GM20000 (cell line): Measurements from ENCODE around the gene WDR48.

ENCODE experiments used
- DNase-seq: peaks from one replicate; pipeline ENCODE4 v3.0.0; 2012; ENCODE audit warnings: low spot score
- CTCF ChIP-seq: IDR thresholded peaks from 2 replicates; pipeline ENCODE4 v1.5.1; 2012; ENCODE audit warnings: mild to moderate bottlenecking, control low read depth; ENCODE audit errors: extremely low read depth, missing control alignments

WDR48 gene

GRCh38 chr3:39051649-39052561 lies at the start of gene WDR48, which contains the start of gene SCN11A:
Gene WDR48, plus strand, starts transcription at chr3:39052016. Its CDS starts 10 bp downstream, at chr3:39052026.
Gene SCN11A, minus strand, starts transcription at chr3:39051944. Its CDS starts 101,582 bp downstream, at chr3:38950362.
- peak; percentile 95 for DNase-seq
- no peak for TF ChIP-seq CTCF

- TF ChIP-seq CTCF: no peak
- no peak for DNase-seq
Measured at GRCh38 chr3:39005295-39005694, 46.5 kb upstream of the WDR48 start.

DNA sequence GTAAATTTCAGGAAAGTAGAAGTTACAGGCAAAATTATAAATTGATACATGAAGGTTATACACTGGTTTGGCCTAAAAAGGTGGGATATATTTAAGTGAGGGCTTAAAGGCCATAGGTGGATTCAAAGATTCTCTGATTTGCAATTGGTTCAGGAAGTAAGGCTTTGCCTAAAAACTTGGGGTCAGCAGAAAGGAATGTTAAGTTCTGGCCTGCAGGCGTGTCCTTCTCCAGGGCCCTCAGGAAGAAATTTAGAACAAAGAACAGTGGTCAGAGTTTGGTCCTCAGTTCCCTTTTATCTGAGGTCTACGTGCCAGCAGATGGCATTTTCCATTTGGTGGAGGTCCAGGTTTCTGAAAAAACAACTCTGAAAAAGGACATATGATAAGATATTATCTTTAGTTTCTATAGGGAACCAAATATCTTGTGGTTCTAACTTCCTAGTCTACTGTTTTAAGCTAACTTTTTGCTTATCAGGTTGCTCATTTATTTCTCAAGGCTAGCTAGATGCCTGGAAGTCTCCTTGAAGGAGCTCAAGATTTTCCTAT lies 40.6 kb upstream of the WDR48 start:
- no peak for DNase-seq
- no peak for TF ChIP-seq CTCF

DNA sequence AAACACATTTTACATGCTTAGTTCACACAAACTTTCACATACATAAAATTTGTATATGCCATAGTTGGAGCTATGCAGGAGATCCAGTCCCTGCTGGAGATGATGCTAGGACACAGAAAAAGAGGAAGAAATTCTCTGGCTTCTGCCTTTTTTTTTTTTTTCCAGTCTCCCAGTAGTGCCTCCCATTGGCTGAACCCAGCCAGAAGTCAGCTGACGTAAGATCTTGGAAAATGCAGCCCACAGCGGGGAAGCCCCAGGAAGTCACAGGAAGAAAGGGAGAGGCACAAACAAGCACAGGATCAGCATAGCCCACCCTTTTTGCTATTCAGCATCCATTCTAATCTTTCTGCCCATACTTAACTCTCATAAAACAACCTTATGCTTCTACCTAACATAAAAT lies 38.5 kb upstream of the WDR48 start:
- no peak for TF ChIP-seq CTCF
- DNase-seq: no peak

DNA sequence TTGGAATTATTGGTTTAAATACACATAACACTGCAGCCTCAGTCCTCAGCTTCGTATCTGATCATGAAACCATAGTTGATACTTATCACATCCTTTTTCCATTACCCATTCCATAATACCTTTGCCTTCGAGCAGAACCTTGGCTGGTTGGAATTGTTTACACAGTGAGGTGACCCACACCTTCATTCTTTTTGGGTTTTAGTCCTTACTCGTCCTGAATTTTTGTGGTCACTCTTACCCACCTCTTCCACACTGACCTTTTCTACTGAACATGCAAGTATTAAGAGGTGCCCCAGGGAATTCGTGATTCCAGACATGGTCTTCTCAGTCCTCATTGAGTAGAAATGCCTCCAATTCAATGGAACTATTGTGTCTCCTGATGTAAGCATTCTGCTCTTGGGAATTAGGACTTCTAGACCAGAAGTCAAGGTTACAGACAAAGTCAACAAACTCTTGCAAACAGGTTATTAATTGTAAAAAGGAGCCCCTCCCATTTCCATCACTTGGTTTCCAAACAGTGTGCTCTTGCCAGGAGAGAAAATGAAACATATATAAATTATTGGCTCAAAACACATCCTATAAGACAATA lies 37.8 kb upstream of the WDR48 start:
- DNase-seq: no peak
- TF ChIP-seq CTCF: no peak

DNA sequence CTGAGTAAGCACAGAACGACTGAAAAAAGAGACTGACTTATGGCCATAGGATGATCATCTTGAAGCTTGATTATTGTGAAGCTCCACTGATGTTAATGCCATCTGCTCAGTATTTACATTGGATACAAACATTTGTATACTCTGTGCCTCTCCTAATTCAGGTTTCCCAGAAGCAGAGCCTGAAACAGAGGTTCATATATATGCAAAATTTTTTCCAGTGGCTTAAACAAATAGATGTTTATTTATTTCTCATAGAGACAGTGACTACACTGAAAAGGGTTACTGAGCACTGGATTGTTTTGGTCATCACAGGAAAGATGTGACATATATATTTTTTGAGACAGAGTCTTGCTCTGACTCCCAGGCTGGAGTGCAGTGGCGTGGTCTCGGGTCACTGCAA lies 36.4 kb upstream of the WDR48 start:
- no peak for TF ChIP-seq CTCF

DNA sequence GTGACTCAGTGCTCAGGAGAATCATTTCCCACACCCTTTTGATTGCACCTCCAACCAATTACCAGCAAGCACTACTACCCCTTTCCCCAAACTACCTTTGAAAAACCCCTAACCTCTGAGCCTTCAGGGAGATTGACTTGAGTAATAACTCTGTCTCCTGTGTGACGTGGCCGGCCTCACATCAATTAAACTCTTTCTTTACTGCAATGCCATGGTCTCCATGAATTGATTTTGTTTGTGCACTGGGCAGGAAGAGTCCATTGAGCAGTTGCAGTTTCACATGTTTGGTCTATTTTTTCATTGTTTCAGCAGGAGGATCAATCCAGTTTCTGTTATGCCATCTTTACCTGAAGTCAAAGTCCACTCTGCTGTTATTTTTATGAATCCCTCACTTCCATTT lies 32.5 kb upstream of the WDR48 start:
- DNase-seq: no peak

More for the DNA sequence above, 36.4 kb upstream of the WDR48 start:
- no peak for DNase-seq

More for the DNA sequence above, 32.5 kb upstream of the WDR48 start:
- TF ChIP-seq CTCF: no peak
